Ovary (tissue), 9 donors: ENCODE data around the gene MAN1B1. TPM values are rescaled to one million over a fixed set of nuclear protein-coding genes. Genes with fewer than 3 reads are reported as not detected.

Experiments
- DNase-seq, 5 donors: peaks; one replicate each; pipeline ENCODE4 v3.0.0-alpha.2; 2019 to 2020
- H3K27ac ChIP-seq, 2 donors: fragments of 200-600 bp; one replicate each; pipeline versions ENCODE4 v1.5.1 to v1.8.0; 2019 to 2022
- H3K27me3 ChIP-seq: fragments of 200-600 bp; one replicate; pipeline ENCODE4 v1.8.0; 2022
- H3K36me3 ChIP-seq: fragments of 200-600 bp; sonication (generic); one replicate; pipeline ENCODE4 v1.5.1; 2019
- H3K4me1 ChIP-seq: one replicate; pipeline ENCODE4 v1.8.1; 2013; ENCODE audit warnings: mild to moderate bottlenecking, moderate library complexity; ENCODE audit not compliant: insufficient read depth
- H3K4me3 ChIP-seq: fragments of 200-600 bp; sonication (generic); one replicate; pipeline ENCODE4 v1.5.1; 2017
- H3K9me3 ChIP-seq, 2 donors: fragments of 200-600 bp in 1 of 2; sonication (generic) in 1 of 2; one replicate each; pipeline versions ENCODE4 v1.5.1 to v1.8.1; 2013 to 2019; ENCODE audit warnings: mild to moderate bottlenecking in 1 of 2, moderate library complexity in 1 of 2
- EP300 ChIP-seq: sonication (generic); formaldehyde crosslinking; IDR thresholded peaks from one replicate; pipeline ENCODE4 v1.6.1; 2017; ENCODE audit warnings: antibody characterized with exemption
- POLR2A ChIP-seq: fragments of 450-650 bp; IDR thresholded peaks from one replicate; pipeline ENCODE4 v1.6.1; 2017; ENCODE audit warnings: antibody characterized with exemption, mild to moderate bottlenecking, moderate library complexity
- WGBS, 3 donors: extraction: QIAGEN DNeasy Blood & Tissue Kit in 1 of 3; methylation state at CpG; one replicate each; pipeline versions ENCODE4 v1.1.5 to v1.1.7; 2013 to 2017; 5-methylcytosine and 5-hydroxymethylcytosine counted together
- intact Hi-C, 4 donors: fragments of 100-400 bp; cut with DNase I; formaldehyde crosslinking; loops; one replicate each; pipeline versions ENCODE4 v1.11.0 to v1.15.1; 2022 to 2023
- polyA plus RNA-seq, 2 donors: library from polyadenylated mRNA; stranded (reverse); fragments of 200-250 nt in 1 of 2; fragments of 350-450 nt in 1 of 2; fragmentation: Illumina TruSeq in 1 of 2; extraction: RNeasy Lipid Tissue Mini Kit (QIAGEN cat#74804) in 1 of 2; gene quantifications; one replicate each; pipeline ENCODE4 v1.2.3, GENCODE V29; 2013 to 2014
- total RNA-seq, 7 donors: library from RNA; depleted of rRNA in 2 of 7; stranded (reverse); fragments of >200 nt in 2 of 7; fragmentation: NEBNext Ultra II Directional in 3 of 7; extraction: Animal tissue kit (Norgen Biotek cat#: 25700) in 3 of 7; gene quantifications; one replicate each; pipeline versions ENCODE4 v1.1.0 to v1.2.4, GENCODE V29; 2016 to 2023
- TF ChIP-seq, protein P1 (sequence below), 3 donors: fragments of 450-650 bp in 2 of 3; fragments of 200-600 bp in 1 of 3; IDR thresholded peaks; one replicate each; pipeline versions ENCODE4 v1.5.1 to v1.8.0; 2016 to 2022; ENCODE audit warnings: antibody characterized with exemption in 3 of 3, mild to moderate bottlenecking in 1 of 3
- donor health status: DM: no; HTN: no; CAD: no; lungs with moderate emphysema.
- donor health status: DM: no; HTN: no; CAD: no.
- donor health status: Bipolar disorder and iron deficiency.
- donor health status: DM: yes; HTN: yes; CAD: no.
- donor health status: DM: no; HTN: no; CAD: no.
- donor health status: DM: yes; HTN: yes; CAD: no.

Gene MAN1B1
- total and polyA plus RNA-seq, 9 donors, result 30.2 to 109 (median 39.7) TPM

GRCh38 chr9:137079401-137079787 is 7.4 kb upstream of the MAN1B1 start:
- no peaks in the 10 kb centered on the region for H3K9me3 ChIP-seq
- no peak overlapping the region for H3K4me3 ChIP-seq
- H3K4me1 ChIP-seq, result peaks cover 5% of the 10 kb centered on the region
- H3K27me3 ChIP-seq, result no peaks in the 10 kb centered on the region
- H3K27ac ChIP-seq, result no peak overlapping the region
- no peaks in the 10 kb centered on the region for H3K36me3 ChIP-seq
- DNase-seq, result no peak
- WGBS, 3 donors, result 82 to 86% (median 84%) methylated on average over 13 of the region's 13 CpGs
- no peak for TF ChIP-seq EP300
- intact Hi-C loops, result no loop called here

DNA sequence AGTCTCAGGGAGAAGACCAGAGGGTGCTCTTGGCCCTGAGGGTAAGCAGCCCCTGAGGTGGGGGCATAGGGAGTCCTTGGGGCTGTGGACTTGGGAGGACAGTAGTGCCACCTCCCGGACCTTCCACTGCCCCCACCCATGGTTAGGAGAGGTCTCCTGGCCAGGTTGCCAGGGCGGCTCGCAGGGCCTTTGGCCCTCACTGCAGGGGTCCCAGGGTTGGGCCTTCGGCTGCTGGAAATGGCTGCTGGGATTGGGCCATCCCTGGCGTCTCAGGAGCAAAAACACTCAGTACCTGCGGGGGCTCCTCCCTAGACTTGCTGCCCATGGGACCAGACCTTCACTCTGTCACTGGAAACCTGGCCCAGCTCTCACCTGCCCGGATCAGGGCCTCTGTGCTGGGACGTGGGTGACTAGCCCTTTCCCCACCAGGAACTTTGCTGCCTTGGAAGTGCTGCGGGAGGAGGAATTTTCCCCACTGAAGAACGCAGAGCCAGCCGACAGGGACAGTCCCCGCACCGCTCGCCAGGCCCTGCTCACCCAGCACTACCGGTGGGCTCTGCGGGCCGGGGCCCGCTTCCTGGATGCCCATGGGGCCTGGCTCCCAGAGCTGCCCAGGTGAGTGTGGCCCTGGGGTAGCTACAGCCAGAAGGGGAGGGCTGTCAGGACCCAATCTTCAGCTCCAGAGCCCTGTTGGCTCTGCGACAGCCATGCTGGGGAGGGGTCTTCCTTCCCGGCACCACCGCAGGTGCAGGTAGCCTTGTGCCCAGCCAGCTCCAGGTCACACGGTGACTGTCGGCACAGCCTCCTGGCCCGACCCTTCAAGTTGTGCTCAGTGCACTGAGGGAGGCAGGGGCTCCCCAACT is 6.3 kb upstream of the MAN1B1 start:
- intact Hi-C loops, result no loop called here
- TF ChIP-seq, protein P1, sequence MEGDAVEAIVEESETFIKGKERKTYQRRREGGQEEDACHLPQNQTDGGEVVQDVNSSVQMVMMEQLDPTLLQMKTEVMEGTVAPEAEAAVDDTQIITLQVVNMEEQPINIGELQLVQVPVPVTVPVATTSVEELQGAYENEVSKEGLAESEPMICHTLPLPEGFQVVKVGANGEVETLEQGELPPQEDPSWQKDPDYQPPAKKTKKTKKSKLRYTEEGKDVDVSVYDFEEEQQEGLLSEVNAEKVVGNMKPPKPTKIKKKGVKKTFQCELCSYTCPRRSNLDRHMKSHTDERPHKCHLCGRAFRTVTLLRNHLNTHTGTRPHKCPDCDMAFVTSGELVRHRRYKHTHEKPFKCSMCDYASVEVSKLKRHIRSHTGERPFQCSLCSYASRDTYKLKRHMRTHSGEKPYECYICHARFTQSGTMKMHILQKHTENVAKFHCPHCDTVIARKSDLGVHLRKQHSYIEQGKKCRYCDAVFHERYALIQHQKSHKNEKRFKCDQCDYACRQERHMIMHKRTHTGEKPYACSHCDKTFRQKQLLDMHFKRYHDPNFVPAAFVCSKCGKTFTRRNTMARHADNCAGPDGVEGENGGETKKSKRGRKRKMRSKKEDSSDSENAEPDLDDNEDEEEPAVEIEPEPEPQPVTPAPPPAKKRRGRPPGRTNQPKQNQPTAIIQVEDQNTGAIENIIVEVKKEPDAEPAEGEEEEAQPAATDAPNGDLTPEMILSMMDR (IDR thresholded peaks at IDR 0.05), result no peak
- TF ChIP-seq EP300 (no peak), POLR2A (no peak)
- Histone ChIP-seq H3K27ac (no peak overlapping the region), H3K9me3 (no peaks in the 10 kb centered on the region), H3K36me3 (no peaks in the 10 kb centered on the region), H3K4me3 (no peak overlapping the region), H3K27me3 (no peaks in the 10 kb centered on the region), H3K4me1 (peaks cover 5% of the 10 kb centered on the region)
- DNase-seq, result no peak
- WGBS, 3 donors, result 91 to 93% (median 91%) methylated on average over 17 to 24 of the region's 24 CpGs

GRCh38 chr9:137082222-137082924 is 4.4 kb upstream of the MAN1B1 start:
- Histone ChIP-seq H3K36me3 (no peaks in the 10 kb centered on the region), H3K9me3 (no peaks in the 10 kb centered on the region), H3K4me1 (peaks cover 7% of the 10 kb centered on the region), H3K27me3 (no peaks in the 10 kb centered on the region), H3K27ac (no peak overlapping the region), H3K4me3 (no peak overlapping the region)
- peak in 1 of 5 donors; percentile 30 for DNase-seq
- 83 to 92% (median 89%) methylated on average over 16 of the region's 16 CpGs for WGBS, 3 donors
- TF ChIP-seq POLR2A, result no peak
- TF ChIP-seq EP300, result no peak
- TF ChIP-seq, protein P1 (IDR thresholded peaks at IDR 0.05), result no peak
- intact Hi-C loops, result no loop called here

DNA sequence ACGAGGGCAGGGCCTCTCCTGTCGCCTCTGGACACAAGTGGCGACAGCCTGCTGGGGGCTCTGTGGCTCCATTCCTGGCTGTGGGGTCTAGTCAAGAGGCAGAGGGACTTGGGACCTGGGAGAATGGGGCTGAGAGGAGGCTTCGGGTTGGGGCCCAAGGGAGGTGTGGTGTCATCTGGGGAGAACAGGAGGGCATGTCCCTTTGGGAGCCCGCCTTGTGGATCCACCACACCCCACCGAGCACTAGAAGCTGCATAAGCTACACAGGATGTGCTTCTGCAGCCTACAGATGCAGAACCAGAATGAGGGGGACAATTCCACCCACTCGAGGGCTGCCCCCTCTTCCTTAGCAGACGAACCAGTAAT is 3.9 kb upstream of the MAN1B1 start:
- Histone ChIP-seq H3K9me3 (no peaks in the 10 kb centered on the region), H3K27ac (no peak overlapping the region), H3K4me1 (peaks cover 9% of the 10 kb centered on the region), H3K36me3 (no peaks in the 10 kb centered on the region), H3K4me3 (no peak overlapping the region), H3K27me3 (no peaks in the 10 kb centered on the region)
- 81 to 88% (median 81%) methylated on average over 8 of the region's 8 CpGs for WGBS, 3 donors
- DNase-seq, result no peak
- TF ChIP-seq, protein P1 (IDR thresholded peaks at IDR 0.05), result no peak
- no peak for TF ChIP-seq EP300
- TF ChIP-seq POLR2A, result no peak
- intact Hi-C loops, result no loop called here
